Esophagus squamous epithelium (tissue), 5 donors: ENCODE measurements around the gene PTGDS. TPM values are rescaled to one million over a fixed set of nuclear protein-coding genes. Genes with fewer than 3 reads are reported as not detected.

Source experiments
- DNase-seq: peaks from one replicate; lab custom pipeline; 2025; lab: John Stamatoyannopoulos, UW
- H3K27ac ChIP-seq, 4 donors: fragments of 200-600 bp; sonication (generic); one replicate each; pipeline ENCODE4 v1.5.1; 2016 to 2019; ENCODE audit warnings: mild to moderate bottlenecking in 1 of 4
- H3K27me3 ChIP-seq, 4 donors: fragments of 200-600 bp; sonication (generic); 1 replicate in 3 of 4; 2 replicates in 1 of 4; pipeline versions ENCODE4 v1.5.1 to v1.6.0; 2017 to 2021; ENCODE audit warnings: antibody characterized with exemption in 1 of 4
- H3K36me3 ChIP-seq, 3 donors: fragments of 200-600 bp; sonication (generic); one replicate each; pipeline ENCODE4 v1.5.1; 2016 to 2019
- H3K4me1 ChIP-seq, 3 donors: fragments of 200-600 bp; sonication (generic); one replicate each; pipeline ENCODE4 v1.5.1; 2017 to 2019
- H3K4me3 ChIP-seq, 4 donors: fragments of 200-600 bp; sonication (generic); 1 replicate in 3 of 4; 2 replicates in 1 of 4; pipeline ENCODE4 v1.5.1; 2016 to 2019; ENCODE audit warnings: mild to moderate bottlenecking in 2 of 4, moderate library complexity in 1 of 4
- H3K9me3 ChIP-seq, 3 donors: fragments of 200-600 bp; sonication (generic); one replicate each; pipeline ENCODE4 v1.5.1; 2016 to 2019
- POLR2A ChIP-seq, 4 donors: fragments of 450-650 bp; IDR thresholded peaks; one replicate each; pipeline ENCODE4 v1.6.1; 2017; ENCODE audit warnings: antibody characterized with exemption in 4 of 4, mild to moderate bottlenecking in 4 of 4, moderate library complexity in 3 of 4
- WGBS, 2 donors: methylation state at CpG; one replicate each; pipeline ENCODE4 v1.1.5; 2018; 5-methylcytosine and 5-hydroxymethylcytosine counted together
- intact Hi-C: fragments of 100-400 bp; cut with DNase I; formaldehyde crosslinking; loops from one replicate; pipeline ENCODE4 v1.15.0; 2022
- total RNA-seq, 4 donors: library from RNA; depleted of rRNA; stranded (reverse); fragments of >200 nt; gene quantifications; one replicate each; pipeline ENCODE4 v1.1.0, GENCODE V29; 2016
- TF ChIP-seq, protein P1 (sequence below), 6 experiments: fragments of 450-650 bp in 4 of 6; fragments of 200-600 bp in 2 of 6; sonication (generic) in 2 of 6; IDR thresholded peaks; one replicate each; pipeline ENCODE4 v1.5.1; 2016 to 2019; ENCODE audit warnings: antibody characterized with exemption in 6 of 6, mild to moderate bottlenecking in 4 of 6, moderate library complexity in 4 of 6
- donor health status: DM: yes; HTN: yes; CAD: no.

Gene PTGDS
- total RNA-seq, 4 donors from 2014 or later: 1.7 to 208 (median 4.8) TPM

DNA sequence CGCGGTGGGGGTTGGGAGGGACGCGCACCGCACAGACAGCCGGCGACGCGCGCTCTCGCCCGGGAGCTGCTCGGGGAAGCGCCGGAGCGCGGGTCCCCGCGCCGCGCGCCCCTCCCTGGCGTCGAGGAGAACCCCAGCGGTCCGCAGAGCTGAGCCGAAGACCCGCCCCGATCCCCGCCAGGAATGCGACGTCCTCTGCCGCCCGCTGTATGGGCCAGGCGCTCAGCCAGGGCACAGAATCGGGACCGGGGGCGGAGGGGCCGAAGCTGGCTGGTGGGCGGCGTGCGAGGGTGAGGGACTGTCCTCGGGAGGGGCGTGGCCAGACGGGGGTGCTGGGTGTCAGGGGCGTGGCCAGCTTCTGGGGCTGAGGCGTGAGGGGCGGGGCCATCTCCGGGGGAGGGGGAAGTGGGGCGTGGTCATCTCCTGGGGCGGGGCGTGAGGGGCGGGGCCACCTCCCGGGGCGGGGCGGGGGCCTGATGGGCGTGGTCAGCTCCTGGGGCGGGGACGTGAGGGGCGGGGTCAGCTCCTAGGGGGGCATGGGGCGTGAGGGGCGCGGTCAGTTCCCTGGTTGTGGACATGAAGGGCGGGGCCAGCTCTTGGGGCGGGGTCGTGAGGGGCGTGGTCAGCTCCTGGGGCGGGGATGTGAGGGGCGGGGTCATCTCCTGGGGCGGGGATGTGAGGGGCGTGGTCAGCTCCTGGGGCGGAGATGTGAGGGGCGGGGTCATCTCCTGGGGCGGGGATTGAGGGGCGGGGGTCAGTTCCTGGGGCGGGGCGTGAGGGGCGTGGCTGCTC is 965 bp downstream of the PTGDS start:
- H3K36me3 ChIP-seq: no peaks in the 10 kb centered on the region
- peak overlapping the region; percentile 43 to 82 (median 72) for H3K27ac ChIP-seq
- peaks cover 13 to 61% (median 23%) of the 10 kb centered on the region in 3 donors for H3K4me1 ChIP-seq
- peaks cover 0 to 19% (median 0%) of the 10 kb centered on the region in 4 donors for H3K27me3 ChIP-seq
- intact Hi-C loops: no loop called here
- peak overlapping the region; percentile 27 to 71 (median 47) for H3K4me3 ChIP-seq
- TF ChIP-seq, protein P1, sequence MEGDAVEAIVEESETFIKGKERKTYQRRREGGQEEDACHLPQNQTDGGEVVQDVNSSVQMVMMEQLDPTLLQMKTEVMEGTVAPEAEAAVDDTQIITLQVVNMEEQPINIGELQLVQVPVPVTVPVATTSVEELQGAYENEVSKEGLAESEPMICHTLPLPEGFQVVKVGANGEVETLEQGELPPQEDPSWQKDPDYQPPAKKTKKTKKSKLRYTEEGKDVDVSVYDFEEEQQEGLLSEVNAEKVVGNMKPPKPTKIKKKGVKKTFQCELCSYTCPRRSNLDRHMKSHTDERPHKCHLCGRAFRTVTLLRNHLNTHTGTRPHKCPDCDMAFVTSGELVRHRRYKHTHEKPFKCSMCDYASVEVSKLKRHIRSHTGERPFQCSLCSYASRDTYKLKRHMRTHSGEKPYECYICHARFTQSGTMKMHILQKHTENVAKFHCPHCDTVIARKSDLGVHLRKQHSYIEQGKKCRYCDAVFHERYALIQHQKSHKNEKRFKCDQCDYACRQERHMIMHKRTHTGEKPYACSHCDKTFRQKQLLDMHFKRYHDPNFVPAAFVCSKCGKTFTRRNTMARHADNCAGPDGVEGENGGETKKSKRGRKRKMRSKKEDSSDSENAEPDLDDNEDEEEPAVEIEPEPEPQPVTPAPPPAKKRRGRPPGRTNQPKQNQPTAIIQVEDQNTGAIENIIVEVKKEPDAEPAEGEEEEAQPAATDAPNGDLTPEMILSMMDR (IDR thresholded peaks at IDR 0.05): no peak
- TF ChIP-seq POLR2A (IDR thresholded peaks at IDR 0.05): peak in 1 of 4 donors; percentile 12
- DNase-seq: no peak
- H3K9me3 ChIP-seq: no peaks in the 10 kb centered on the region
- WGBS, 2 donors: no CpG with 5 or more reads among the region's 78 CpGs

DNA sequence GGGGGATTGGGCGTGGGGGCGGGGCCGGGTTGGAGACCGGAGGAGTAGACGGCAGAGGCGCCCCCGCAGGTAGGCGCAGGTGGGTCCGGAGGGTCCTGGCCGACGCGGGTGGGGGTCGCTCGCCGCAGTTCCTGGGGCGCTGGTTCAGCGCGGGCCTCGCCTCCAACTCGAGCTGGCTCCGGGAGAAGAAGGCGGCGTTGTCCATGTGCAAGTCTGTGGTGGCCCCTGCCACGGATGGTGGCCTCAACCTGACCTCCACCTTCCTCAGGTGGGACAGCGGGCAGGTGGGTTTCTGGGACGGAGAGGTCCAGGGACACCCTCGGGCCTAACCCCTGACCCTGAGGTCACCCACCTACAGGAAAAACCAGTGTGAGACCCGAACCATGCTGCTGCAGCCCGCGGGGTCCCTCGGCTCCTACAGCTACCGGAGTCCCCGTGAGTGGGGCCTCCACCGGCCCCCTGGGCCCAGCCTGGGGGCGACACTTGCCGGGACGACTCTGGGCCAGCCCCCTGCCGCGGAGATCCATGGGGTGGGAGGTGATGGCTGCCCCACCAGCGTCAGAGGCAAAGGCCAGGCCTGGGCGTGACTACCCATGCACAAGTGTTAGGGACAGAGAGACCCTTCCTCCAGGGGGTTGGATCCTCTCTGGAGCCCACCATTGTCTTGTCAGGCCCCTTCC is 1.7 kb downstream of the PTGDS start:
- H3K4me3 ChIP-seq: peak overlapping the region in 1 of 4 donors; percentile 8
- intact Hi-C loops: no loop called here
- H3K27me3 ChIP-seq: peaks cover 0 to 26% (median 0%) of the 10 kb centered on the region in 4 donors
- no peak for DNase-seq
- TF ChIP-seq POLR2A (IDR thresholded peaks at IDR 0.05): no peak
- TF ChIP-seq, protein P1 (IDR thresholded peaks at IDR 0.05): no peak
- no peaks in the 10 kb centered on the region for H3K9me3 ChIP-seq
- peaks cover 13 to 58% (median 23%) of the 10 kb centered on the region in 3 donors for H3K4me1 ChIP-seq
- no peaks in the 10 kb centered on the region for H3K36me3 ChIP-seq
- 72% methylated on average over 10 of the region's 41 CpGs; no CpG with 5 or more reads in 1 of the 2 donors for WGBS, 2 donors
- H3K27ac ChIP-seq: peak overlapping the region in 2 of 4 donors; percentile 33 to 55

DNA sequence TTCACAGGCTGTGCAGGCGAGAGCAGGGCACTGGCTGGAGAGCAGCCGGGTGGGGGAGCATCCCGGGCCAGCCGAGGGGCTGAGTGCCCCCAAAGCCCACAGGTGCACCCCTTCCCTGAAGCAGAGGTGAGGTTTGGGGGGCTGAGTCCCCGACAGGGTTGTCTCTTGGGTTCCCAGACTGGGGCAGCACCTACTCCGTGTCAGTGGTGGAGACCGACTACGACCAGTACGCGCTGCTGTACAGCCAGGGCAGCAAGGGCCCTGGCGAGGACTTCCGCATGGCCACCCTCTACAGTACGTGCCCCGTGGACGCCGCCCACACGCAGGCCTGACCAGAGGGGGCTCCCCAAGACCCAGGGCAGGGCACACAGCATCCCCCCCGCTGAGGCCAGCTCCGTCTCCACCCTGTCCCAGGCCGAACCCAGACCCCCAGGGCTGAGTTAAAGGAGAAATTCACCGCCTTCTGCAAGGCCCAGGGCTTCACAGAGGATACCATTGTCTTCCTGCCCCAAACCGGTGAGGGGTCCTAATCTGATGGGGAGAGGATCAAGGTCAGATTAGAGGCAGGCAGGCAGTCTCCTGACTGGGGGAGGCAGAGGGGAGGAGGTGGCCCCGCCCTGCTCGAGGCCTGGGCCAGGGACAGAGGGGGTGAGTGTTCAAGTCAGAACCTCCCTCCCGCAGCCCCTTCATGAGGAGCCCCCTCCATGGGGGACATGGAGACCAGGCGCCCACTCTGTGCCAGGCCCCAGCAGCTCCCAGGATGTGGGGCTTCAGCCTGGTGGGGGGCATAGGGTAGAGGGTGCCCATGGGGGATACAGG is 2.7 kb downstream of the PTGDS start:
- DNase-seq: no peak
- Histone ChIP-seq H3K9me3 (no peaks in the 10 kb centered on the region), H3K36me3 (no peaks in the 10 kb centered on the region), H3K4me3 (no peak overlapping the region), H3K27ac (peak overlapping the region in 2 of 4 donors; percentile 9 to 71), H3K27me3 (peaks cover 0 to 36% (median 6%) of the 10 kb centered on the region in 4 donors), H3K4me1 (peaks cover 8 to 55% (median 22%) of the 10 kb centered on the region in 3 donors)
- WGBS, 2 donors: 81 to 94% methylated on average over 10 to 12 of the region's 26 CpGs
- intact Hi-C loops: no loop called here
- TF ChIP-seq, protein P1 (IDR thresholded peaks at IDR 0.05): no peak
- no peak for TF ChIP-seq POLR2A (IDR thresholded peaks at IDR 0.05)

DNA sequence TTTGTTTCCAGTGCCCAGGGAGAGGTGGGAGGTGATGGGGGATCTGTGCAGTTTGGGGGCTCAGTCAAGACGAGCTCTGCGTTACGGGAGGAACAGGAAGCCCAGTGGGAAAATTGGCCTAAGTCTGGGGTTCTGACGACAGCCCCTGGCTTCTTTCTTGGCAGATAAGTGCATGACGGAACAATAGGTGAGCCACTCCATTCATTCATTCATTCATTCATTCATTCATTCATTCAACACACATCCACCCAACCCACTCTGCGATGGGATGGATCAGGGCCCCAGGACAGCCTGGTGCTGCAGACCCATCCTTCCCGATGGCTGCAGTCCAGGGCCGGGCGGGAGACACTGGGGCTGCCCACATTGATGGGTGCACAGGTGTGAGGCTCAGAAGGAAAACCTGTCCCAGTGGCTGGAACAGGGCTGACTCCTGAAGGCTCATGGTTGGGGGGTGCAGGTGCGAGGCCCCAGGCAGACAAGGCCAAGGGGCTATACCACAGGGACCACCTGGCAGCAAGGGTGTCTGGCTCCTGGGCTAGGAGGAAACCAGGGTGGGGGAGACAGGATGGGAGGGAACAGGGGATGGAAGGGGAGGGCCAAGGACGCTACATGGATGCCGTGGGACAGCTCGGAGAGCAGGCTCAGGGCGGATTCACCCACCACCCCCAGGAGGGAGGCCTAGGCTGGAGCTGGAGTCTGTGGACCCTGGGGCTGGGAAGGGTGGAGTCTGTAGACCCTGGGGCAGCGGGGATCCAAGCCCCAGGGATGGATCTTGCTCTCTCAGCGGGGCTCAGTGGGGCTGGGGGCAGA is 3.6 kb downstream of the PTGDS start:
- Histone ChIP-seq H3K36me3 (no peaks in the 10 kb centered on the region), H3K27me3 (peaks cover 3 to 45% (median 15%) of the 10 kb centered on the region in 4 donors), H3K27ac (peak overlapping the region; percentile 30 to 71 (median 50)), H3K4me3 (no peak overlapping the region), H3K4me1 (peaks cover 0 to 54% (median 13%) of the 10 kb centered on the region in 3 donors), H3K9me3 (no peaks in the 10 kb centered on the region)
- TF ChIP-seq, protein P1 (IDR thresholded peaks at IDR 0.05): no peak
- no peak for TF ChIP-seq POLR2A (IDR thresholded peaks at IDR 0.05)
- 74 to 77% methylated on average over 10 to 16 of the region's 16 CpGs for WGBS, 2 donors
- no peak for DNase-seq
- intact Hi-C loops: no loop called here
